Heart left ventricle (tissue), 16 donors: ENCODE results near the gene ATAD3B. TPM values are rescaled to one million over a fixed set of nuclear protein-coding genes. Genes with fewer than 3 reads are reported as not detected.

Source experiments
- ATAC-seq, 4 donors: fragments of 200-7000 bp; cut with Tn5 transposase; one replicate each; pipeline ENCODE4 v1.9.1; 2020 to 2022; ENCODE audit warnings: moderate library complexity in 4 of 4, mild to moderate bottlenecking in 3 of 4, moderate number of reproducible peaks in 1 of 4
- DNase-seq, 5 donors: peaks; one replicate each; pipeline ENCODE4 v3.0.0-alpha.2; 2020
- H3K27ac ChIP-seq, 12 donors: fragments of 200-600 bp; sonication (generic) in 4 of 12; one replicate each; pipeline versions ENCODE4 v1.5.0 to v1.8.0; 2016 to 2022; ENCODE audit warnings: mild to moderate bottlenecking in 2 of 12
- H3K27me3 ChIP-seq, 9 donors: fragments of 200-600 bp; sonication (generic) in 2 of 9; one replicate each; pipeline versions ENCODE4 v1.5.1 to v1.8.0; 2016 to 2022; ENCODE audit warnings: mild to moderate bottlenecking in 3 of 9
- H3K36me3 ChIP-seq, 9 donors: fragments of 200-600 bp; sonication (generic) in 2 of 9; one replicate each; pipeline versions ENCODE4 v1.5.0 to v1.8.0; 2018 to 2022; ENCODE audit warnings: mild to moderate bottlenecking in 2 of 9
- H3K4me1 ChIP-seq, 12 donors: fragments of 200-600 bp; sonication (generic) in 4 of 12; one replicate each; pipeline versions ENCODE4 v1.5.0 to v1.8.0; 2016 to 2022; ENCODE audit warnings: mild to moderate bottlenecking in 3 of 12
- H3K4me3 ChIP-seq, 12 donors: fragments of 200-600 bp; sonication (generic) in 4 of 12; one replicate each; pipeline versions ENCODE4 v1.5.0 to v1.8.0; 2017 to 2022; ENCODE audit warnings: mild to moderate bottlenecking in 9 of 12, moderate library complexity in 4 of 12
- H3K9me3 ChIP-seq, 12 donors: fragments of 200-600 bp; sonication (generic) in 4 of 12; one replicate each; pipeline versions ENCODE4 v1.5.0 to v1.8.0; 2016 to 2022; ENCODE audit warnings: mild to moderate bottlenecking in 1 of 12
- CTCF ChIP-seq, 12 donors: fragments of 200-600 bp; sonication (generic) in 4 of 12; IDR thresholded peaks; one replicate each; pipeline versions ENCODE4 v1.5.0 to v1.8.0; 2018 to 2022; ENCODE audit warnings: antibody characterized with exemption in 12 of 12, mild to moderate bottlenecking in 5 of 12
- POLR2A ChIP-seq, 2 donors: fragments of 450-650 bp; IDR thresholded peaks; one replicate each; pipeline ENCODE4 v1.6.1; 2017; ENCODE audit warnings: antibody characterized with exemption in 2 of 2, mild to moderate bottlenecking in 2 of 2, moderate library complexity in 2 of 2
- WGBS, 4 donors: extraction: QIAGEN DNeasy Blood & Tissue Kit in 2 of 4; methylation state at CpG; one replicate each; pipeline versions ENCODE4 v1.1.5 to v1.1.7; 2013 to 2018; 5-methylcytosine and 5-hydroxymethylcytosine counted together
- intact Hi-C, 10 donors: fragments of 100-400 bp; cut with DNase I; formaldehyde crosslinking; loops; one replicate each; pipeline versions ENCODE4 v1.11.1 to v1.14.2; 2022
- polyA plus RNA-seq, 2 donors: library from polyadenylated mRNA; stranded (reverse); fragments of 200-250 nt; gene quantifications; one replicate each; pipeline ENCODE4 v1.2.3, GENCODE V29; 2013
- total RNA-seq, 9 donors: library from RNA; depleted of rRNA in 2 of 9; stranded (reverse); fragments of >200 nt in 2 of 9; fragmentation: NEBNext Ultra II Directional in 3 of 9; extraction: Animal tissue kit (Norgen Biotek cat#: 25700) in 3 of 9; gene quantifications; one replicate each; pipeline versions ENCODE4 v1.1.0 to v1.2.4, GENCODE V29; 2016 to 2023
- donor health status: ischemic (EF 13 %, LVEDD 7.1; RV severe dilation, severe dysfunction).
- donor health status: healthy with polysubstance abuse.
- donor health status: DM: no; HTN: yes; CAD: no.
- donor health status: DM: no; HTN: no; CAD: no.
- donor health status: ischemic (EF 25% LVEDD 6.9; RV normal size, moderate dysfunction).
- donor health status: ischemic (EF 25% LVEDD 5.7; RV mildly dilated, moderate dysfunction).
- donor health status: healthy.
- donor health status: DM: yes; HTN: yes; CAD: no.
- donor health status: ischemic (EF 35%, LVEDD 5.7; RV mildly dilated, moderate dysfunction).
- donor health status: nonischemic (EF 11% LVEDD 7.7; RV severe dilation, severe dysfunction).
- donor health status: DM: yes; HTN: yes; CAD: no.
- donor health status: PGD.
- donor health status: ischemic (EF 29% LVEDD 5.4; RV normal size, mild dysfunction).
- donor health status: nonischemic (EF 23%, LVEDD 6.1; RV moderate dilation, normal function).

Gene ATAD3B
- total and polyA plus RNA-seq, 11 donors = 2.2 to 15.6 (median 7.0) TPM

GRCh38 chr1:1438531-1439381 is 32.8 kb upstream of the ATAD3B start:
- peak in 1 of 5 donors; percentile 57 for DNase-seq
- intact Hi-C loops = no loop called here

GRCh38 chr1:1439546-1440261 is 31.9 kb upstream of the ATAD3B start:
- no peak overlapping the region for H3K4me3 ChIP-seq
- WGBS, 4 donors = 79 to 91% (median 82%) methylated on average over 35 to 82 of the region's 82 CpGs
- peaks cover 5 to 40% (median 27%) of the 10 kb centered on the region in 12 donors for H3K4me1 ChIP-seq
- intact Hi-C loops = loop anchor here in 5 of 10 donors (2.0 to 5.0 kb wide), 3 partner anchors 32 to 63 kb away; partner anchors contain the start of gene MRPL20 (in 4 of the 5)
- peaks cover 0 to 21% (median 0%) of the 10 kb centered on the region in 9 donors for H3K27me3 ChIP-seq
- ATAC-seq = no peak
- no peak overlapping the region for H3K27ac ChIP-seq
- DNase-seq = no peak
- TF ChIP-seq POLR2A (IDR thresholded peaks at IDR 0.05) (no peak), CTCF (IDR thresholded peaks at IDR 0.05) (no peak)
- H3K36me3 ChIP-seq = no peaks in the 10 kb centered on the region
- H3K9me3 ChIP-seq = no peaks in the 10 kb centered on the region

More at GRCh38 chr1:1438531-1439381, 32.8 kb upstream of the ATAD3B start:
- H3K4me1 ChIP-seq = peaks cover 8 to 49% (median 36%) of the 10 kb centered on the region in 12 donors
- peaks cover 0 to 30% (median 0%) of the 10 kb centered on the region in 9 donors for H3K27me3 ChIP-seq
- 90 to 95% (median 92%) methylated on average over 22 to 45 of the region's 45 CpGs for WGBS, 4 donors
- H3K9me3 ChIP-seq = no peaks in the 10 kb centered on the region
- no peak for TF ChIP-seq POLR2A (IDR thresholded peaks at IDR 0.05)
- H3K4me3 ChIP-seq = no peak overlapping the region
- no peaks in the 10 kb centered on the region for H3K36me3 ChIP-seq
- H3K27ac ChIP-seq = no peak overlapping the region
- ATAC-seq = no peak

- peaks cover 4 to 32% (median 20%) of the 10 kb centered on the region in 12 donors for H3K4me1 ChIP-seq
- ATAC-seq = no peak
- H3K36me3 ChIP-seq = no peaks in the 10 kb centered on the region
- H3K27ac ChIP-seq = peak overlapping the region in 1 of 12 donors; percentile 36
- peaks cover 0 to 14% (median 0%) of the 10 kb centered on the region in 9 donors for H3K27me3 ChIP-seq
- H3K9me3 ChIP-seq = no peaks in the 10 kb centered on the region
- intact Hi-C loops = loop anchor here in 5 of 10 donors (2.0 to 5.0 kb wide), 3 partner anchors 33 to 62 kb away; partner anchors contain the start of gene MRPL20 (in 4 of the 5)
- WGBS, 4 donors = 72 to 77% (median 75%) methylated on average over 24 to 26 of the region's 26 CpGs
- DNase-seq = no peak
- TF ChIP-seq CTCF (IDR thresholded peaks at IDR 0.05) (no peak), POLR2A (IDR thresholded peaks at IDR 0.05) (no peak)
- no peak overlapping the region for H3K4me3 ChIP-seq
These were observed 31.1 kb upstream of the ATAD3B start for GRCh38 chr1:1440262-1441001.
